ENCODE measurements around the gene PIGU. TPM values are rescaled to one million over a fixed set of nuclear protein-coding genes. Genes with fewer than 3 reads are reported as not detected.

The PIGU gene
- total RNA-seq, 2 donors from 2014 or later, result 20.7 to 25.2 TPM

- Mint-ChIP-seq H3K9me3 (no peaks in the 10 kb centered on the region), H3K4me1 (ENCODE audit: low read depth) (peaks cover 27% of the 10 kb centered on the region), H3K27me3 (ENCODE audit: low read depth) (no peaks in the 10 kb centered on the region), H3K27ac (peak overlapping the region; percentile 99), H3K4me3 (peak overlapping the region in 1 of 2 donors; percentile 68), H3K36me3 (ENCODE audit: insufficient read depth in 2 of 2) (peaks cover 4 to 15% of the 10 kb centered on the region in 2 donors)
- ATAC-seq (replicated peaks in 1 of 2) (peak in 1 of 2 donors; percentile 38), DNase-seq (no peak)
Measured at GRCh38 chr20:34541264-34541901, 135.5 kb downstream of the PIGU start.

- DNase-seq, result no peak
- H3K36me3 Mint-ChIP-seq (ENCODE audit: insufficient read depth in 2 of 2), result peaks cover 5 to 15% of the 10 kb centered on the region in 2 donors
- H3K27me3 Mint-ChIP-seq (ENCODE audit: low read depth), result no peaks in the 10 kb centered on the region
- peak overlapping the region in 1 of 2 donors; percentile 68 for H3K4me3 Mint-ChIP-seq
- H3K4me1 Mint-ChIP-seq (ENCODE audit: low read depth), result peaks cover 27% of the 10 kb centered on the region
- peak overlapping the region; percentile 99 for H3K27ac Mint-ChIP-seq
- ATAC-seq (replicated peaks in 1 of 2), result peak in 1 of 2 donors; percentile 8
- no peaks in the 10 kb centered on the region for H3K9me3 Mint-ChIP-seq
Measured at GRCh38 chr20:34540596-34541263, 136.2 kb downstream of the PIGU start.

GRCh38 chr20:34539756-34540155 lies 137.1 kb downstream of the PIGU start:
- Mint-ChIP-seq H3K4me3 (no peak overlapping the region), H3K27me3 (ENCODE audit: low read depth) (no peaks in the 10 kb centered on the region), H3K27ac (no peak overlapping the region), H3K9me3 (no peaks in the 10 kb centered on the region), H3K4me1 (ENCODE audit: low read depth) (peaks cover 25% of the 10 kb centered on the region), H3K36me3 (ENCODE audit: insufficient read depth in 2 of 2) (peaks cover 6 to 15% of the 10 kb centered on the region in 2 donors)
- no peak for DNase-seq
- ATAC-seq (replicated peaks in 1 of 2), result no peak

DNA sequence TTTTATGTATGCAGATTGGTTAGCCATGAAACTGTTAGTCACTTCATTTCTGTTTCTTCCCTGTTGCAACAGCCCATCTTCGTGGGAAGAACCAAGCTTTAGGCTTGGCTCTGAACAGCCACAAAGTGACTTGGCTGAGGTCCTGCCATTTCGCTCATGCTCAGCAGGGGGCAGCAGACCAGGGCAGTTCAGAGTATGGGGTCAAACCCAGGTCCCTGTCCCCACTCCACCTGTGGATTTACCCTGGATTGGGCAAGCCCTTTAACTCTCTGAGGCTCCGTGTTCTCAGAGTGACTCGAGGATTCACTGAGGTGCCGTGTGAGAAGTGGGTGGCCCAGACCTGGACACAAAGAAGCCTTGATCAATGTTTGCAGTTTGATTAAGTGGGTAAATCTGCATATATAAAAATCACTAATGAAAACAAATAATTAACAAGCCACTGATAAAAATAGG lies 138.2 kb downstream of the PIGU start:
- ATAC-seq (replicated peaks in 1 of 2), result peak; percentile 69 to 70
- peak; percentile 63 to 72 for DNase-seq
- no peak overlapping the region for H3K27ac Mint-ChIP-seq
- H3K4me3 Mint-ChIP-seq, result no peak overlapping the region
- peaks cover 14% of the 10 kb centered on the region for H3K4me1 Mint-ChIP-seq (ENCODE audit: low read depth)
- H3K36me3 Mint-ChIP-seq (ENCODE audit: insufficient read depth in 2 of 2), result peaks cover 6 to 16% of the 10 kb centered on the region in 2 donors
- H3K27me3 Mint-ChIP-seq (ENCODE audit: low read depth), result no peaks in the 10 kb centered on the region
- H3K9me3 Mint-ChIP-seq, result no peaks in the 10 kb centered on the region

GRCh38 chr20:34537651-34538050 lies 139.2 kb downstream of the PIGU start:
- ATAC-seq (replicated peaks in 1 of 2) (no peak), DNase-seq (no peak)
- Mint-ChIP-seq H3K9me3 (no peaks in the 10 kb centered on the region), H3K4me1 (ENCODE audit: low read depth) (peaks cover 11% of the 10 kb centered on the region), H3K4me3 (no peak overlapping the region), H3K27ac (no peak overlapping the region), H3K27me3 (ENCODE audit: low read depth) (no peaks in the 10 kb centered on the region), H3K36me3 (ENCODE audit: insufficient read depth in 2 of 2) (peaks cover 6 to 16% of the 10 kb centered on the region in 2 donors)

GRCh38 chr20:34536798-34537394 lies 140.0 kb downstream of the PIGU start:
- Mint-ChIP-seq H3K4me1 (ENCODE audit: low read depth) (peaks cover 11% of the 10 kb centered on the region), H3K4me3 (no peak overlapping the region), H3K27me3 (ENCODE audit: low read depth) (no peaks in the 10 kb centered on the region), H3K27ac (no peak overlapping the region), H3K9me3 (no peaks in the 10 kb centered on the region), H3K36me3 (ENCODE audit: insufficient read depth in 2 of 2) (peaks cover 6 to 16% of the 10 kb centered on the region in 2 donors)
- DNase-seq (peak; percentile 48 to 52), ATAC-seq (replicated peaks in 1 of 2) (peak; percentile 48 to 56)

DNA sequence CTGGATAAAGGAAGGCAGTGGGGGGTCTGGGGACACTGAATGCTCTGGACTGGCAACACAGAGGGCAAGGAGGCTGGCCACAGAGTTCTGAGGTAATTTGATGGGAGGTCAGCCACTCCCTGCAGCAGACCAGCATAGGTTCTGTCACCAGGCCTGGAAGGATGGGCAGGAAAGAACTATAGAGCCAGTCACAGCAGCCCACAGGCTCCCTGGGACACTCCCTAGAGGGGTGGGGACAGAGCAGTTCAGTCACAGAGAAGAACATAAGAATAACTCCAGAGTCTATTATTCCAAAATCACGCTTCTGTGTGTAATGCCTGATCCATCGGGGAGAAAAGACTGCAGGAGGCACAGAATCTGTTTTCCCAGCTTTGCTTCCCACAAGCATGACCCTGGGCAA lies 141.0 kb downstream of the PIGU start:
- DNase-seq (no peak), ATAC-seq (replicated peaks in 1 of 2) (no peak)
- Mint-ChIP-seq H3K27ac (no peak overlapping the region), H3K27me3 (ENCODE audit: low read depth) (no peaks in the 10 kb centered on the region), H3K9me3 (no peaks in the 10 kb centered on the region), H3K36me3 (ENCODE audit: insufficient read depth in 2 of 2) (peaks cover 2 to 16% of the 10 kb centered on the region in 2 donors), H3K4me1 (ENCODE audit: low read depth) (peaks cover 2% of the 10 kb centered on the region), H3K4me3 (no peak overlapping the region)

DNA sequence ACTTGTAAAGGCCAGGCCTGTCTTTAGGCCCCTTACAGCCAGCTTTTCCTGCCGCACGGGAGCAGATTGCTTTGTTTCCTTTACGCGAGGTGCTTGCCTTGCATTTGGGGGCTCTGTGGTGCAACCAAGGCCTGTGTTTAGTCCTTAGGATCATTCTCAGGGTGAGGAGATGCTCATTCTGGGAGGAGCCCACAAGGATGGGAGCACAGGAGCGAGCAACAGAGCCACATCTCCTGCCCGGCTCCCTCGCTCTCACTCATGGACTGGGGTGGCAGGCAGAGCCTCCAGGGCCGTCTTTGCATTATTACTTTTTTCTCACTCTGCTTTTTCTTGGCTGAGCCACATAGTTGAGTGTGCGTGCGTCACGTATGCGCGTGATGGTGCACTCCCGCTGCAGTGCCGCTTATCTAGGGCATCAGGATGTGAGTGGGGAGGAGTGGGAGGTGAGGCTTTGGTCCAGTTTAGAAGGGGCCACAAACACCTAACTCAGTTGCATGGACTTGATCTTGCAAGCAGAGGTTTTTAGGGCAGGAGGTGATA lies 141.5 kb downstream of the PIGU start:
- Mint-ChIP-seq H3K9me3 (no peaks in the 10 kb centered on the region), H3K4me1 (ENCODE audit: low read depth) (no peaks in the 10 kb centered on the region), H3K4me3 (no peak overlapping the region), H3K27me3 (ENCODE audit: low read depth) (no peaks in the 10 kb centered on the region), H3K27ac (no peak overlapping the region), H3K36me3 (ENCODE audit: insufficient read depth in 2 of 2) (peaks cover 2 to 14% of the 10 kb centered on the region in 2 donors)
- DNase-seq (no peak), ATAC-seq (replicated peaks in 1 of 2) (no peak)

DNA sequence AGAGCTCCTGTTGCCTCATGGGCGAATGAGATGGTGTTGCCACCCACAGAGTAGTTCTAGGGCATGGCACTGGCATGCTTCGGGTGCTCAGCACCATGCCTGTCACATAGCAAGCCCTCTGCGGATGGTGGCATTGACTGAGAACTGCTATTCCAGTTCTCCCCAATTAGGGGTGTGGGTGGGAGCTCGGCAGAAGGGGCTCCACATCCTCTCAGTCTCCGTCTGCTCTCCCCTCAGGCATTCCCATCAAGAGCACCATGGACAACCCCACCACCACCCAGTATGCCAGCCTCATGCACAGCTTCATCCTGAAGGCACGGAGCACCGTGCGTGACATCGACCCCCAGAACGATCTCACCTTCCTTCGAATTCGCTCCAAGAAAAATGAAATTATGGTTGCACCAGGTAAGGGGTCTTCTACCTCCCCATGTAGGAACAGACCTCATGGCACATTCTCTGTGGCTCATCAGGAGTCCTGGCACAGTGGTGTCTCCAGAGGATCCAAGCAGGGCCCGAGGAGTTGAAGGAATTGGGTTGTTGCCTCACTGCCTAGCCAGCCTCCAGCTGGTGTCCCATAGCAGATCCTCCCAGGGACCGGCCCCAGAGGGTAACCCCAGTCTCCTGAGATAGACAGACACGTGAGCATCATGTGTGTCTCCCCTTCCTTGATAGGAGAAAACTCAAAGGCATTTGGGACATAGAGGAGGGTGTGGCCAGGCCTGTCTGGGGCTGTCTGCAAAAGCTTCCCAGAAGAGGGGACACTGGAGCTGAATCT lies 142.3 kb downstream of the PIGU start:
- Mint-ChIP-seq H3K9me3 (no peaks in the 10 kb centered on the region), H3K4me1 (ENCODE audit: low read depth) (no peaks in the 10 kb centered on the region), H3K36me3 (ENCODE audit: insufficient read depth in 2 of 2) (peaks cover 2 to 11% of the 10 kb centered on the region in 2 donors), H3K4me3 (no peak overlapping the region), H3K27ac (no peak overlapping the region), H3K27me3 (ENCODE audit: low read depth) (no peaks in the 10 kb centered on the region)
- DNase-seq (no peak), ATAC-seq (replicated peaks in 1 of 2) (no peak)

GRCh38 chr20:34532756-34533155 lies 144.1 kb downstream of the PIGU start:
- H3K36me3 Mint-ChIP-seq (ENCODE audit: insufficient read depth in 2 of 2), result peaks cover 2 to 11% of the 10 kb centered on the region in 2 donors
- H3K27ac Mint-ChIP-seq, result no peak overlapping the region
- no peak overlapping the region for H3K4me3 Mint-ChIP-seq
- ATAC-seq (replicated peaks in 1 of 2) (no peak), DNase-seq (no peak)
- H3K9me3 Mint-ChIP-seq, result no peaks in the 10 kb centered on the region
- no peaks in the 10 kb centered on the region for H3K27me3 Mint-ChIP-seq (ENCODE audit: low read depth)
- no peaks in the 10 kb centered on the region for H3K4me1 Mint-ChIP-seq (ENCODE audit: low read depth)

GRCh38 chr20:34532320-34532719 lies 144.6 kb downstream of the PIGU start:
- ATAC-seq (replicated peaks in 1 of 2), result no peak
- H3K4me3 Mint-ChIP-seq, result no peak overlapping the region
- no peak for DNase-seq
- no peaks in the 10 kb centered on the region for H3K4me1 Mint-ChIP-seq (ENCODE audit: low read depth)
- no peak overlapping the region for H3K27ac Mint-ChIP-seq
- no peaks in the 10 kb centered on the region for H3K27me3 Mint-ChIP-seq (ENCODE audit: low read depth)
- H3K36me3 Mint-ChIP-seq (ENCODE audit: insufficient read depth in 2 of 2), result peaks cover 2 to 11% of the 10 kb centered on the region in 2 donors
- no peaks in the 10 kb centered on the region for H3K9me3 Mint-ChIP-seq

- H3K9me3 Mint-ChIP-seq, result no peaks in the 10 kb centered on the region
- H3K27ac Mint-ChIP-seq, result no peak overlapping the region
- peaks cover 2 to 5% of the 10 kb centered on the region in 2 donors for H3K36me3 Mint-ChIP-seq (ENCODE audit: insufficient read depth in 2 of 2)
- no peak overlapping the region for H3K4me3 Mint-ChIP-seq
- ATAC-seq (replicated peaks in 1 of 2) (no peak), DNase-seq (no peak)
- no peaks in the 10 kb centered on the region for H3K27me3 Mint-ChIP-seq (ENCODE audit: low read depth)
- H3K4me1 Mint-ChIP-seq (ENCODE audit: low read depth), result no peaks in the 10 kb centered on the region
Measured at GRCh38 chr20:34531608-34532265, 145.2 kb downstream of the PIGU start.

Data from activated T-cell treated with anti-CD3 and anti-CD28 coated beads, Interleukin-2, amount 50 U/mL, for 72 hours (primary cell).